Right lung (tissue), 5 donors: Measurements from ENCODE around the gene ANAPC2. TPM values are rescaled to one million over a fixed set of nuclear protein-coding genes. Genes with fewer than 3 reads are reported as not detected.

Source experiments
- DNase-seq, 2 donors: peaks; one replicate each; pipeline ENCODE4 v3.0.0-alpha.2; 2013
- polyA plus RNA-seq, 5 donors: library from polyadenylated mRNA; unstranded; fragments of 120-200 nt; gene quantifications; one replicate each; pipeline versions ENCODE4 v1.2.1 to v1.2.3, GENCODE V29; 2013; ENCODE audit warnings: inconsistent platforms in 1 of 5, low replicate concordance in 1 of 5; ENCODE audit not compliant: insufficient read length in 5 of 5, insufficient read depth in 1 of 5

Gene ANAPC2
- polyA plus RNA-seq, 5 donors: 34.4 to 53.0 (median 44.4) TPM

GRCh38 chr9:137228968-137229896, 40.9 kb upstream of the ANAPC2 start:
- no peak for DNase-seq

GRCh38 chr9:137228506-137228967, 40.2 kb upstream of the ANAPC2 start:
- no peak for DNase-seq

- DNase-seq: no peak
Observed at GRCh38 chr9:137227853-137228505, 39.6 kb upstream of the ANAPC2 start.

GRCh38 chr9:137227054-137227852, 38.9 kb upstream of the ANAPC2 start, which contains the start of gene RNF224:
TSS of gene RNF224 (plus strand) at chr9:137227502. CDS start at chr9:137228336, 834 bp downstream.
- DNase-seq: peak; percentile 69 to 71

- DNase-seq: no peak
Observed at GRCh38 chr9:137226338-137227053, 38.1 kb upstream of the ANAPC2 start.

- DNase-seq: no peak
Observed at GRCh38 chr9:137225699-137226331, 37.5 kb upstream of the ANAPC2 start.

- DNase-seq: no peak
Observed at GRCh38 chr9:137224830-137225694, 36.7 kb upstream of the ANAPC2 start, which contains the start of gene CYSRT1. TSS of gene CYSRT1 (plus strand) at chr9:137225174. CDS start at chr9:137225622, 448 bp downstream.

GRCh38 chr9:137223078-137223970, 35.0 kb upstream of the ANAPC2 start:
- peak; percentile 93 to 94 for DNase-seq

GRCh38 chr9:137222190-137223077, 34.1 kb upstream of the ANAPC2 start, which contains the start of gene RNF208:
TSS of gene RNF208 (minus strand) at chr9:137222240. CDS start at chr9:137221212, 1,028 bp downstream.
- DNase-seq: no peak

- DNase-seq: no peak
Observed at GRCh38 chr9:137221506-137222111, 33.2 kb upstream of the ANAPC2 start.

- no peak for DNase-seq
Observed at GRCh38 chr9:137221095-137221505, 32.7 kb upstream of the ANAPC2 start.

- DNase-seq: no peak
Observed at GRCh38 chr9:137220317-137221094, 32.1 kb upstream of the ANAPC2 start.

GRCh38 chr9:137219757-137220316, 31.5 kb upstream of the ANAPC2 start:
- no peak for DNase-seq

- no peak for DNase-seq
Observed at GRCh38 chr9:137218754-137219271, 30.5 kb upstream of the ANAPC2 start.

- no peak for DNase-seq
Observed at GRCh38 chr9:137218212-137218753, 29.9 kb upstream of the ANAPC2 start.
